Thyroid gland (tissue), 4 donors: ENCODE results near the gene PTPRE. TPM values are rescaled to one million over a fixed set of nuclear protein-coding genes. Genes with fewer than 3 reads are reported as not detected.

Source experiments
- DNase-seq, 2 donors: peaks; one replicate each; pipeline ENCODE4 v3.0.0-alpha.2; 2019
- H3K27ac ChIP-seq, 3 donors: fragments of 200-600 bp; sonication (generic); 1 replicate in 2 of 3; 2 replicates in 1 of 3; pipeline ENCODE4 v1.5.1; 2016 to 2019; ENCODE audit warnings: mild to moderate bottlenecking in 1 of 3, moderate library complexity in 1 of 3
- H3K27me3 ChIP-seq: fragments of 200-600 bp; sonication (generic); one replicate; pipeline ENCODE4 v1.5.1; 2019
- H3K36me3 ChIP-seq, 2 donors: fragments of 200-600 bp; sonication (generic); one replicate each; pipeline ENCODE4 v1.5.1; 2016 to 2019
- H3K4me1 ChIP-seq, 2 donors: fragments of 200-600 bp; sonication (generic); one replicate each; pipeline ENCODE4 v1.5.1; 2017 to 2019
- H3K4me3 ChIP-seq, 3 donors: fragments of 200-600 bp; sonication (generic); replicated peaks in 1 of 3; 1 replicate in 2 of 3; 2 replicates in 1 of 3; pipeline ENCODE4 v1.5.1; 2016; ENCODE audit warnings: mild to moderate bottlenecking in 1 of 3
- H3K9me3 ChIP-seq: fragments of 200-600 bp; sonication (generic); one replicate; pipeline ENCODE4 v1.5.1; 2017
- POLR2A ChIP-seq, 2 donors: fragments of 450-650 bp; IDR thresholded peaks; one replicate each; pipeline ENCODE4 v1.6.1; 2017; ENCODE audit warnings: antibody characterized with exemption in 2 of 2, mild to moderate bottlenecking in 2 of 2, moderate library complexity in 1 of 2
- WGBS, 2 donors: methylation state at CpG; one replicate each; pipeline ENCODE4 v1.1.5; 2017; 5-methylcytosine and 5-hydroxymethylcytosine counted together
- intact Hi-C: fragments of 100-400 bp; cut with DNase I; formaldehyde crosslinking; loops from one replicate; pipeline ENCODE4 v1.15.1; 2023
- total RNA-seq, 4 donors: library from RNA; depleted of rRNA; stranded (reverse); fragments of >200 nt; gene quantifications; one replicate each; pipeline ENCODE4 v1.2.3, GENCODE V29; 2016
- TF ChIP-seq, protein P1 (sequence below), 6 experiments: fragments of 200-600 bp in 3 of 6; fragments of 450-650 bp in 3 of 6; sonication (generic) in 3 of 6; IDR thresholded peaks; one replicate each; pipeline ENCODE4 v1.5.1; 2016 to 2019; ENCODE audit warnings: antibody characterized with exemption in 6 of 6, mild to moderate bottlenecking in 2 of 6, inconsistent platforms in 1 of 6, moderate library complexity in 1 of 6

Gene PTPRE
- total RNA-seq, 4 donors from 2014 or later, result 16.8 to 25.0 (median 19.4) TPM

DNA sequence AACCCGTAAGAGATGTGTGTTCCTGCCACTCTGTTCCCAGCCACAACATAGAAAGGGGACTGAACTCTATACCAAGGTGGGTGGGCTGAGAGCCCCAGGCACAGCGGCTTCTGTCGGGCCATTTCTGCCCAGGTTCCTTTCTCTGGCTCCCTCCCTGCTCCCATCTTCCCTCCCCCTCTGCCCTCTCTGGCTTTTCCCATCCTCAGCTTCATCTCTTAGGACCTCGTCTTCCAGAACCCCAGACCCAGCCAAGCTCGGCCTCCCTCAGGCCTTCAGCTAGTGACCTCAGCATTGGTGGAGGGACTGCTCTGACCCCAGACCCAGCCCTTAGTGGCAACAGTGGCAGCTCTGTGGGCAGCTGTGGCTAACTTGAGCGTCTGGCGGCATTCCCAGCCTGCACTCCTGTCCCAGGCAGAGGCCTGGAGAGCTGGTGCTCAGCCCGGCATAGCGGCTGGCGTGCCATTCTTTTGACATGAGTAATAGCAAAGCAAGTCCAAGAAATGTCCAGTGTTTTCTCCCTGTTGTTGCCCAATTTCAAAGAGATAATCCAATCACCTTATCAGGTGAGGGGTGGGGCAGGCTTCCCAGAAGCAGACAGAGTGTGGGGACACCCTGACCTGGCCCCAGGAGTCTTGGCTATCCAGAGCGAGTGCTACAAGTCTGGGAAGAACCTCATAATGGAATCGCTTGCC is 15.9 kb downstream of the PTPRE start:
- intact Hi-C loops, result no loop called here
- H3K27ac ChIP-seq, result peak overlapping the region in 1 of 3 donors; percentile 65
- TF ChIP-seq POLR2A (IDR thresholded peaks at IDR 0.05), result no peak
- TF ChIP-seq, protein P1, sequence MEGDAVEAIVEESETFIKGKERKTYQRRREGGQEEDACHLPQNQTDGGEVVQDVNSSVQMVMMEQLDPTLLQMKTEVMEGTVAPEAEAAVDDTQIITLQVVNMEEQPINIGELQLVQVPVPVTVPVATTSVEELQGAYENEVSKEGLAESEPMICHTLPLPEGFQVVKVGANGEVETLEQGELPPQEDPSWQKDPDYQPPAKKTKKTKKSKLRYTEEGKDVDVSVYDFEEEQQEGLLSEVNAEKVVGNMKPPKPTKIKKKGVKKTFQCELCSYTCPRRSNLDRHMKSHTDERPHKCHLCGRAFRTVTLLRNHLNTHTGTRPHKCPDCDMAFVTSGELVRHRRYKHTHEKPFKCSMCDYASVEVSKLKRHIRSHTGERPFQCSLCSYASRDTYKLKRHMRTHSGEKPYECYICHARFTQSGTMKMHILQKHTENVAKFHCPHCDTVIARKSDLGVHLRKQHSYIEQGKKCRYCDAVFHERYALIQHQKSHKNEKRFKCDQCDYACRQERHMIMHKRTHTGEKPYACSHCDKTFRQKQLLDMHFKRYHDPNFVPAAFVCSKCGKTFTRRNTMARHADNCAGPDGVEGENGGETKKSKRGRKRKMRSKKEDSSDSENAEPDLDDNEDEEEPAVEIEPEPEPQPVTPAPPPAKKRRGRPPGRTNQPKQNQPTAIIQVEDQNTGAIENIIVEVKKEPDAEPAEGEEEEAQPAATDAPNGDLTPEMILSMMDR (IDR thresholded peaks at IDR 0.05), result no peak
- peaks cover 0 to 41% of the 10 kb centered on the region in 2 donors for H3K4me1 ChIP-seq
- WGBS, 2 donors, result 84 to 92% methylated on average over 12 of the region's 12 CpGs
- no peaks in the 10 kb centered on the region for H3K36me3 ChIP-seq
- H3K27me3 ChIP-seq, result no peaks in the 10 kb centered on the region
- DNase-seq, result peak; percentile 42 to 64
- no peak overlapping the region for H3K4me3 ChIP-seq
- no peaks in the 10 kb centered on the region for H3K9me3 ChIP-seq

GRCh38 chr10:127923646-127924045 is 16.7 kb downstream of the PTPRE start:
- Histone ChIP-seq H3K36me3 (no peaks in the 10 kb centered on the region), H3K27me3 (no peaks in the 10 kb centered on the region), H3K4me1 (peaks cover 0 to 47% of the 10 kb centered on the region in 2 donors), H3K9me3 (no peaks in the 10 kb centered on the region), H3K4me3 (no peak overlapping the region), H3K27ac (peak overlapping the region in 1 of 3 donors; percentile 65)
- DNase-seq, result no peak
- intact Hi-C loops, result no loop called here
- WGBS, 2 donors, result 69 to 86% methylated on average over 1 of the region's 1 CpG
- TF ChIP-seq, protein P1 (IDR thresholded peaks at IDR 0.05), result no peak
- no peak for TF ChIP-seq POLR2A (IDR thresholded peaks at IDR 0.05)

GRCh38 chr10:127925471-127926207 is 18.7 kb downstream of the PTPRE start:
- H3K27ac ChIP-seq, result no peak overlapping the region
- no peak for DNase-seq
- no peaks in the 10 kb centered on the region for H3K27me3 ChIP-seq
- H3K9me3 ChIP-seq, result no peaks in the 10 kb centered on the region
- intact Hi-C loops, result no loop called here
- H3K4me3 ChIP-seq, result no peak overlapping the region
- TF ChIP-seq POLR2A (IDR thresholded peaks at IDR 0.05), result no peak
- TF ChIP-seq, protein P1 (IDR thresholded peaks at IDR 0.05), result no peak
- no peaks in the 10 kb centered on the region for H3K36me3 ChIP-seq
- WGBS, 2 donors, result 74% methylated on average over 6 of the region's 6 CpGs
- peaks cover 0 to 32% of the 10 kb centered on the region in 2 donors for H3K4me1 ChIP-seq

DNA sequence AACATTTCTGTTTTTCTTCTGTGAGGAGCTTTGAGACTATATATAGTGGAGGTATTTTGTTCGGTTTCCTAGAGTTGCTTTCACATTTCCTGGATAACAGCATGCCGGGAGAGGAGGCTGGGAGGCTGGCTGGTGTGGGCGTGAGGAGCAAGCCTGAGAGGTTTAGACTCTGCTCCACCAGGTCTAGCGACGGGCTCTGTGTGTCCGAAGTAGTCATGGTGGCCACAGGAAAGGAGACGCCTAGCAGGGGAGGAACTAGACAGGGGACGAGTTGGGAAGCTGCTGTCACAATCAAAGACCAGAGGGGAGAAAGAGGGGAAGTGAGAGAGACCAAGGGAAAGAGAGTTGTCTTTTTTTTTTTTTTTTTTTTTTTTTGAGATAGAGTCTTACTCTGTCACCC is 19.6 kb downstream of the PTPRE start:
- TF ChIP-seq, protein P1 (IDR thresholded peaks at IDR 0.05), result no peak
- TF ChIP-seq POLR2A (IDR thresholded peaks at IDR 0.05), result no peak
- H3K9me3 ChIP-seq, result no peaks in the 10 kb centered on the region
- DNase-seq, result peak in 1 of 2 donors; percentile 4
- no peak overlapping the region for H3K4me3 ChIP-seq
- H3K27me3 ChIP-seq, result no peaks in the 10 kb centered on the region
- intact Hi-C loops, result no loop called here
- peaks cover 0 to 27% of the 10 kb centered on the region in 2 donors for H3K4me1 ChIP-seq
- H3K27ac ChIP-seq, result no peak overlapping the region
- WGBS, 2 donors, result 71 to 79% methylated on average over 8 of the region's 8 CpGs
- no peaks in the 10 kb centered on the region for H3K36me3 ChIP-seq
